Parathyroid adenoma (tissue), 2 donors: ENCODE results near the gene TJP1.

ENCODE experiments used
- H2AFZ ChIP-seq: fragments of 300-600 bp; sonication (generic); one replicate; pipeline ENCODE4 v1.7.0; 2017; ENCODE audit warnings: antibody characterized with exemption, mild to moderate bottlenecking
- H3K27ac ChIP-seq: fragments of 300-600 bp; sonication (generic); one replicate; pipeline ENCODE4 v1.7.0; 2017
- H3K27me3 ChIP-seq: fragments of 300-600 bp; sonication (generic); one replicate; pipeline ENCODE4 v1.7.0; 2017; ENCODE audit warnings: low read length; ENCODE audit not compliant: control insufficient read depth, insufficient read depth
- H3K36me3 ChIP-seq: fragments of 300-600 bp; sonication (generic); one replicate; pipeline ENCODE4 v1.7.0; 2017; ENCODE audit warnings: low read length; ENCODE audit not compliant: control insufficient read depth, insufficient read depth
- H3K4me1 ChIP-seq: fragments of 300-600 bp; sonication (generic); one replicate; pipeline ENCODE4 v1.7.0; 2017; ENCODE audit warnings: control low read depth
- H3K4me2 ChIP-seq: fragments of 300-600 bp; sonication (generic); one replicate; pipeline ENCODE4 v1.7.0; 2017; ENCODE audit warnings: low read length
- H3K4me3 ChIP-seq: fragments of 300-600 bp; sonication (generic); one replicate; pipeline ENCODE4 v1.7.0; 2017; ENCODE audit warnings: low read depth, low read length
- H3K79me2 ChIP-seq: fragments of 300-600 bp; sonication (generic); one replicate; pipeline ENCODE4 v1.7.0; 2017; ENCODE audit warnings: control low read depth
- H3K9ac ChIP-seq: fragments of 300-600 bp; sonication (generic); one replicate; pipeline ENCODE4 v1.7.0; 2017; ENCODE audit warnings: mild to moderate bottlenecking
- H3K9me3 ChIP-seq: fragments of 300-600 bp; sonication (generic); one replicate; pipeline ENCODE4 v1.7.0; 2017; ENCODE audit warnings: low read length; ENCODE audit not compliant: control insufficient read depth
- CTCF ChIP-seq: fragments of 300-600 bp; sonication (generic); IDR thresholded peaks from one replicate; pipeline ENCODE4 v1.7.0; 2017; ENCODE audit warnings: antibody characterized with exemption, mild to moderate bottlenecking
- donor health status: primary hyperparathyroidism.

TJP1 gene

GRCh38 chr15:29859973-29860715 lies 37.9 kb upstream of the TJP1 start:
- Histone ChIP-seq H3K79me2 (no peaks in the 10 kb centered on the region), H3K9me3 (no peaks in the 10 kb centered on the region), H3K27me3 (no peaks in the 10 kb centered on the region), H3K9ac (no peak overlapping the region), H3K36me3 (no peaks in the 10 kb centered on the region), H3K27ac (no peak overlapping the region), H2AFZ (peak overlapping the region; percentile 33), H3K4me1 (no peaks in the 10 kb centered on the region), H3K4me3 (no peak overlapping the region), H3K4me2 (no peak overlapping the region)
- no peak for TF ChIP-seq CTCF

- H3K9me3 ChIP-seq = no peaks in the 10 kb centered on the region
- no peak overlapping the region for H2AFZ ChIP-seq
- H3K27ac ChIP-seq = no peak overlapping the region
- H3K79me2 ChIP-seq = no peaks in the 10 kb centered on the region
- no peak overlapping the region for H3K4me2 ChIP-seq
- no peak overlapping the region for H3K9ac ChIP-seq
- H3K36me3 ChIP-seq = no peaks in the 10 kb centered on the region
- no peak overlapping the region for H3K4me3 ChIP-seq
- TF ChIP-seq CTCF = no peak
- no peaks in the 10 kb centered on the region for H3K4me1 ChIP-seq
- H3K27me3 ChIP-seq = no peaks in the 10 kb centered on the region
These were observed 37.0 kb upstream of the TJP1 start for GRCh38 chr15:29859293-29859692.

GRCh38 chr15:29857221-29857789 lies 35.0 kb upstream of the TJP1 start:
- no peak overlapping the region for H3K27ac ChIP-seq
- no peaks in the 10 kb centered on the region for H3K27me3 ChIP-seq
- no peaks in the 10 kb centered on the region for H3K4me1 ChIP-seq
- H3K4me2 ChIP-seq = no peak overlapping the region
- no peak for TF ChIP-seq CTCF
- no peaks in the 10 kb centered on the region for H3K79me2 ChIP-seq
- no peak overlapping the region for H2AFZ ChIP-seq
- no peak overlapping the region for H3K9ac ChIP-seq
- H3K9me3 ChIP-seq = no peaks in the 10 kb centered on the region
- no peaks in the 10 kb centered on the region for H3K36me3 ChIP-seq
- no peak overlapping the region for H3K4me3 ChIP-seq

- no peaks in the 10 kb centered on the region for H3K79me2 ChIP-seq
- no peaks in the 10 kb centered on the region for H3K9me3 ChIP-seq
- H3K9ac ChIP-seq = no peak overlapping the region
- H3K36me3 ChIP-seq = no peaks in the 10 kb centered on the region
- no peak overlapping the region for H2AFZ ChIP-seq
- H3K4me3 ChIP-seq = no peak overlapping the region
- no peaks in the 10 kb centered on the region for H3K27me3 ChIP-seq
- no peaks in the 10 kb centered on the region for H3K4me1 ChIP-seq
- no peak overlapping the region for H3K27ac ChIP-seq
- TF ChIP-seq CTCF = no peak
- H3K4me2 ChIP-seq = no peak overlapping the region
These were observed 32.1 kb upstream of the TJP1 start for GRCh38 chr15:29854413-29854812.
